Esophagus squamous epithelium (tissue), 5 donors: ENCODE results near the gene PTDSS2. TPM values are rescaled to one million over a fixed set of nuclear protein-coding genes. Genes with fewer than 3 reads are reported as not detected.

Experiments
- DNase-seq: peaks from one replicate; lab custom pipeline; 2025; lab: John Stamatoyannopoulos, UW
- H3K27ac ChIP-seq, 4 donors: fragments of 200-600 bp; sonication (generic); one replicate each; pipeline ENCODE4 v1.5.1; 2016 to 2019; ENCODE audit warnings: mild to moderate bottlenecking in 1 of 4
- H3K27me3 ChIP-seq, 4 donors: fragments of 200-600 bp; sonication (generic); 1 replicate in 3 of 4; 2 replicates in 1 of 4; pipeline versions ENCODE4 v1.5.1 to v1.6.0; 2017 to 2021; ENCODE audit warnings: antibody characterized with exemption in 1 of 4
- H3K36me3 ChIP-seq, 3 donors: fragments of 200-600 bp; sonication (generic); one replicate each; pipeline ENCODE4 v1.5.1; 2016 to 2019
- H3K4me1 ChIP-seq, 3 donors: fragments of 200-600 bp; sonication (generic); one replicate each; pipeline ENCODE4 v1.5.1; 2017 to 2019
- H3K4me3 ChIP-seq, 4 donors: fragments of 200-600 bp; sonication (generic); 1 replicate in 3 of 4; 2 replicates in 1 of 4; pipeline ENCODE4 v1.5.1; 2016 to 2019; ENCODE audit warnings: mild to moderate bottlenecking in 2 of 4, moderate library complexity in 1 of 4
- H3K9me3 ChIP-seq, 3 donors: fragments of 200-600 bp; sonication (generic); one replicate each; pipeline ENCODE4 v1.5.1; 2016 to 2019
- POLR2A ChIP-seq, 4 donors: fragments of 450-650 bp; IDR thresholded peaks; one replicate each; pipeline ENCODE4 v1.6.1; 2017; ENCODE audit warnings: antibody characterized with exemption in 4 of 4, mild to moderate bottlenecking in 4 of 4, moderate library complexity in 3 of 4
- WGBS, 2 donors: methylation state at CpG; one replicate each; pipeline ENCODE4 v1.1.5; 2018; 5-methylcytosine and 5-hydroxymethylcytosine counted together
- intact Hi-C: fragments of 100-400 bp; cut with DNase I; formaldehyde crosslinking; loops from one replicate; pipeline ENCODE4 v1.15.0; 2022
- total RNA-seq, 4 donors: library from RNA; depleted of rRNA; stranded (reverse); fragments of >200 nt; gene quantifications; one replicate each; pipeline ENCODE4 v1.1.0, GENCODE V29; 2016
- TF ChIP-seq, protein P1 (sequence below), 6 experiments: fragments of 450-650 bp in 4 of 6; fragments of 200-600 bp in 2 of 6; sonication (generic) in 2 of 6; IDR thresholded peaks; one replicate each; pipeline ENCODE4 v1.5.1; 2016 to 2019; ENCODE audit warnings: antibody characterized with exemption in 6 of 6, mild to moderate bottlenecking in 4 of 6, moderate library complexity in 4 of 6
- donor health status: DM: yes; HTN: yes; CAD: no.

PTDSS2 gene
- total RNA-seq, 4 donors from 2014 or later, result 15.8 to 34.3 (median 22.8) TPM

DNA sequence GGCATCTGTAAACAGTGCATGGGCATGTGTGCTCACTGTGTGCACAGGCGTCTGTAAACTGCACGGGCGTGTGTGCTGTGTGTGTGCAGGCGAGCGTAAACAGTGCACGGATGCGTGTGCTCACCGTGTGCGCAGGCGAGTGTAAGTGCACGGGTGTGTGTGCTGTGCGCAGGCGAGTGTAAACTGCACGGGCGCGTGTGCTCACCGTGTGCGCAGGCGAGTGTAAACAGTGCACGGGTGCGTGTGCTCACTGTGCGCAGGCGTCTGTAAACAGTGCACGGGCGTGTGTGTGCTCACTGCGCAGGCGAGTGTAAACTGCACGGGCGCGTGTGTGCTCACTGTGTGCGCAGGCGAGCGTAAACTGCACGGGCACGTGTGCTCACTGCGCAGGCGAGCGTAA, 34.5 kb downstream of the PTDSS2 start:
- peaks cover 0 to 32% (median 0%) of the 10 kb centered on the region in 3 donors for H3K36me3 ChIP-seq
- TF ChIP-seq, protein P1, sequence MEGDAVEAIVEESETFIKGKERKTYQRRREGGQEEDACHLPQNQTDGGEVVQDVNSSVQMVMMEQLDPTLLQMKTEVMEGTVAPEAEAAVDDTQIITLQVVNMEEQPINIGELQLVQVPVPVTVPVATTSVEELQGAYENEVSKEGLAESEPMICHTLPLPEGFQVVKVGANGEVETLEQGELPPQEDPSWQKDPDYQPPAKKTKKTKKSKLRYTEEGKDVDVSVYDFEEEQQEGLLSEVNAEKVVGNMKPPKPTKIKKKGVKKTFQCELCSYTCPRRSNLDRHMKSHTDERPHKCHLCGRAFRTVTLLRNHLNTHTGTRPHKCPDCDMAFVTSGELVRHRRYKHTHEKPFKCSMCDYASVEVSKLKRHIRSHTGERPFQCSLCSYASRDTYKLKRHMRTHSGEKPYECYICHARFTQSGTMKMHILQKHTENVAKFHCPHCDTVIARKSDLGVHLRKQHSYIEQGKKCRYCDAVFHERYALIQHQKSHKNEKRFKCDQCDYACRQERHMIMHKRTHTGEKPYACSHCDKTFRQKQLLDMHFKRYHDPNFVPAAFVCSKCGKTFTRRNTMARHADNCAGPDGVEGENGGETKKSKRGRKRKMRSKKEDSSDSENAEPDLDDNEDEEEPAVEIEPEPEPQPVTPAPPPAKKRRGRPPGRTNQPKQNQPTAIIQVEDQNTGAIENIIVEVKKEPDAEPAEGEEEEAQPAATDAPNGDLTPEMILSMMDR (IDR thresholded peaks at IDR 0.05), result no peak
- no peak for TF ChIP-seq POLR2A (IDR thresholded peaks at IDR 0.05)
- H3K4me3 ChIP-seq, result no peak overlapping the region
- intact Hi-C loops, result no loop called here
- peaks cover 0 to 4% (median 0%) of the 10 kb centered on the region in 3 donors for H3K4me1 ChIP-seq
- H3K27ac ChIP-seq, result no peak overlapping the region
- H3K9me3 ChIP-seq, result no peaks in the 10 kb centered on the region
- WGBS, 2 donors, result 94 to 97% methylated on average over 13 to 29 of the region's 38 CpGs
- DNase-seq, result no peak
- H3K27me3 ChIP-seq, result no peaks in the 10 kb centered on the region

DNA sequence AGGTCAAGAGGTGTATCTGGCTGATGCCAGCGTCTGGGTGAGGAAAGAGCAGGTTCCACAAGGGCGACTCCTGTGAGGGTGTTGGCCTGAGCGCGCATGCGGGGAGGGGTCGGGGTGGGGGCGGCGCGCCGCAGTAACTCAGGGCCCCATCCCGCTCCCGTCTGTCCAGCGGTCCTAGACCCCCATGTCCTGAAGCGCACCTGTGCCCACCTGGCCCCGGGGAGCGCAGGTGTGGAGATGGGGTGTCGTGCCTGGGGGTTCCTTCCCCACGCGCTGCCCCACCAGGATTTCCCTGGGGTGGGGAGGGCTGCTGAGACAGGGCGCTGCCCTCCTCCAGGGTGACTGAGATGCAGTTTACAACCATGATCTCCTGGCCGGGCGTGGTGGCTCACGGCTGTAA, 36.1 kb downstream of the PTDSS2 start:
- 90 to 100% methylated on average over 2 to 11 of the region's 23 CpGs for WGBS, 2 donors
- no peaks in the 10 kb centered on the region for H3K9me3 ChIP-seq
- TF ChIP-seq POLR2A (IDR thresholded peaks at IDR 0.05), result no peak
- TF ChIP-seq, protein P1 (IDR thresholded peaks at IDR 0.05), result no peak
- H3K4me1 ChIP-seq, result peaks cover 0 to 4% (median 0%) of the 10 kb centered on the region in 3 donors
- intact Hi-C loops, result no loop called here
- H3K27me3 ChIP-seq, result no peaks in the 10 kb centered on the region
- H3K27ac ChIP-seq, result no peak overlapping the region
- no peak for DNase-seq
- H3K36me3 ChIP-seq, result peaks cover 0 to 42% (median 5%) of the 10 kb centered on the region in 3 donors
- no peak overlapping the region for H3K4me3 ChIP-seq

DNA sequence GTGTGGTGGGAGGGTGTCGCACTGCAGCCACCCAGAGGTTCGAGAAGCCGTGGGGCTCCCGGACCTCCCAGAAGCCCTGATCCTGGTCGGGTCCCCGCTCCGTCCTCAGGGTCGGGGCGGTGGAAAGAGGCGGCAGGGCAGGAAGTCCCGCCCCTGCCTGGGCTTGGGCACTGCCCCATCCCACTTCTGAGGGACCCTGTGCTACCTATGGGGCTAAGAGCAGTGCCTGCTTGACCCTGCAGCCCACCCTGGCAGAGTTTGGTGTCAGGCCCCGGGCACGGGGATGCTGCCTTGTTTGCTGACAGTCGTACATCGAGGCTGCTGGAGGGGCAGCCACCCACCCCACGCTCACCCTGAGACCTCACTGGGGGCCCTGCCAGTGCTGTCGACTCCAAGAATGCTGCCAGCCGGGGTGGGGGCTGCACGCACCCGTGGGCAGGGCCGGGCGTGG, 37.5 kb downstream of the PTDSS2 start:
- DNase-seq, result no peak
- Histone ChIP-seq H3K4me3 (no peak overlapping the region), H3K9me3 (no peaks in the 10 kb centered on the region), H3K4me1 (peaks cover 0 to 4% (median 0%) of the 10 kb centered on the region in 3 donors), H3K27ac (no peak overlapping the region), H3K36me3 (peaks cover 0 to 48% (median 5%) of the 10 kb centered on the region in 3 donors), H3K27me3 (no peaks in the 10 kb centered on the region)
- no CpG with 5 or more reads among the region's 22 CpGs for WGBS, 2 donors
- TF ChIP-seq, protein P1 (IDR thresholded peaks at IDR 0.05), result no peak
- no peak for TF ChIP-seq POLR2A (IDR thresholded peaks at IDR 0.05)
- intact Hi-C loops, result no loop called here

DNA sequence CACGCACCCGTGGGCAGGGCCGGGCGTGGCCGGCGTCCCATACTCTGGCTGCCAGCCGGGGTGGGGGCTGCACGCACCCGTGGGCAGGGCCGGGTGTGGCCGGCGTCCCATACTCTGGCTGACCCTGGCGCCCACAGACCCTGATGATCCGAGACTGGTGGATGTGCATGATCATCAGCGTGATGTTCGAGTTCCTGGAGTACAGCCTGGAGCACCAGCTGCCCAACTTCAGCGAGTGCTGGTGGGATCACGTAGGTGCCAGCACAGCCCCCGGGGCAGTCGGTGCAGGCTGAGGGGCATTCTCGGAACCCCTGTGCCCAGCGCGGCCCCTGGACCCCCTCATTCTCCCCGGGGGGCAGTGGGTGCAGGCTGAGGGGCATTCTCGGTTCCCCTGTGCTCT, 38.0 kb downstream of the PTDSS2 start:
- Histone ChIP-seq H3K27me3 (no peaks in the 10 kb centered on the region), H3K9me3 (no peaks in the 10 kb centered on the region), H3K4me3 (no peak overlapping the region), H3K4me1 (peaks cover 0 to 4% (median 0%) of the 10 kb centered on the region in 3 donors), H3K27ac (no peak overlapping the region), H3K36me3 (peaks cover 0 to 53% (median 5%) of the 10 kb centered on the region in 3 donors)
- 86% methylated on average over 4 of the region's 25 CpGs; no CpG with 5 or more reads in 1 of the 2 donors for WGBS, 2 donors
- intact Hi-C loops, result no loop called here
- TF ChIP-seq, protein P1 (IDR thresholded peaks at IDR 0.05), result no peak
- TF ChIP-seq POLR2A (IDR thresholded peaks at IDR 0.05), result no peak
- no peak for DNase-seq

DNA sequence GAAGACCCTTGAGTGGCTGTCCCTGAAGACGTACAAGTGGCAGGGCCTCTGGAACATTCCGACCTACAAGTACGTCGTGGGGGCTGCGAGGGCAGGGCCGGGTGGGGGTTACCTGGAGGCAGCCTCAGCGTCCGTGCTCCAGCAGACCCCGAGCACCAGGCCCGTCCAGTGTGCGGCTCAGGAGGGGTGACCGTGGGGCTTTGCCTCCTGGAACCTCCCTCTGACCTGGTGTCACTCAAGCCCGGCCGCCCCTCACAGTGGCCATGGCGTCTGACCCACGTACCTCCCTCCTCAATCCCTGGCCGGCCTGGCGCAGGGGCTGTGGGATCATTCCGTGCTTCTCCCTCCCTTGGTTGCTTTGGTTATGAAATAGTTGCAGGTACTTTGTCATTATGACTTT, 38.5 kb downstream of the PTDSS2 start:
- peaks cover 0 to 4% (median 0%) of the 10 kb centered on the region in 3 donors for H3K4me1 ChIP-seq
- no peaks in the 10 kb centered on the region for H3K9me3 ChIP-seq
- H3K4me3 ChIP-seq, result no peak overlapping the region
- H3K36me3 ChIP-seq, result peaks cover 4 to 58% (median 5%) of the 10 kb centered on the region in 3 donors
- intact Hi-C loops, result no loop called here
- no peak for DNase-seq
- TF ChIP-seq, protein P1 (IDR thresholded peaks at IDR 0.05), result no peak
- TF ChIP-seq POLR2A (IDR thresholded peaks at IDR 0.05), result no peak
- no peak overlapping the region for H3K27ac ChIP-seq
- 93 to 95% methylated on average over 8 to 13 of the region's 19 CpGs for WGBS, 2 donors
- no peaks in the 10 kb centered on the region for H3K27me3 ChIP-seq
